AG04449 (cell line): ENCODE results near the gene APH1A.
A peak's percentile ranks its signal among the peaks of the same experiment; 100 is the strongest.
"Not testable (repeated sequence)": the region's sequence is repeated elsewhere in the genome, so short reads cannot be mapped to it uniquely, and the experiment has no call there.

Source experiments
- CTCF ChIA-PET: fragments of 350-600 bp; formaldehyde crosslinking; extraction: SDS; loops from one replicate; lab custom pipeline; 2021; ENCODE audit warnings: antibody characterized with exemption; lab: Yijun Ruan, JAX
- POLR2A ChIA-PET: fragments of 400-600, 350-600 bp; formaldehyde crosslinking; extraction: SDS; loops from one replicate; lab custom pipeline; 2020; ENCODE audit warnings: antibody characterized with exemption, inconsistent platforms; lab: Yijun Ruan, JAX
- DNase-seq: peaks from one replicate; pipeline ENCODE4 v3.0.0-alpha.2; 2010; ENCODE audit warnings: low read depth, low spot score
- H3K4me3 ChIP-seq: 2 replicates; pipeline ENCODE4 v1.5.1; 2011; ENCODE audit warnings: low read depth, mild to moderate bottlenecking, control low read depth, low read length
- TF ChIP-seq, protein P1 (sequence below): IDR thresholded peaks from one replicate; pipeline ENCODE4 v1.5.1; 2011; ENCODE audit warnings: mild to moderate bottlenecking, moderate library complexity, low read length, control low read depth, inconsistent platforms; ENCODE audit not compliant: insufficient read depth; ENCODE audit errors: missing control alignments

APH1A gene

DNA sequence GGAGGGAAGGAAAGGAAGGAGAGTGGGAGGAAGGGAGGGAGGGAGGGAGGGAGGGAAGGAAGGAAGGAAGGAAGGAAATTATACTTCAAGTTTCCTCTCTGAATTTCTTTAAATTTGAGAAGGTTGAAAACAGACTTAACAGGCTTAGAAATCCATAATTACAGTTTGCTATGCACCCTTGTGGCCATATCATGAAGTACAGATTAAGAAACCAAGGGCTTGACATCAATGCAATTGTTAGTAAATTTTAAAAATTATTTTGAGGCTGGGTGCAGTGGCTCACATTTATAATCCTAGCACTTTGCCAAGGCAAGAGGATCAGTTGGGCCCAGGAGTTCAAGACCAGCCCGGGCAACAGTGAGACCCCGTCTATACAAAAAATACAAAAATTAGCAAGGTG, 47.3 kb downstream of the APH1A start:
- TF ChIP-seq, protein P1, sequence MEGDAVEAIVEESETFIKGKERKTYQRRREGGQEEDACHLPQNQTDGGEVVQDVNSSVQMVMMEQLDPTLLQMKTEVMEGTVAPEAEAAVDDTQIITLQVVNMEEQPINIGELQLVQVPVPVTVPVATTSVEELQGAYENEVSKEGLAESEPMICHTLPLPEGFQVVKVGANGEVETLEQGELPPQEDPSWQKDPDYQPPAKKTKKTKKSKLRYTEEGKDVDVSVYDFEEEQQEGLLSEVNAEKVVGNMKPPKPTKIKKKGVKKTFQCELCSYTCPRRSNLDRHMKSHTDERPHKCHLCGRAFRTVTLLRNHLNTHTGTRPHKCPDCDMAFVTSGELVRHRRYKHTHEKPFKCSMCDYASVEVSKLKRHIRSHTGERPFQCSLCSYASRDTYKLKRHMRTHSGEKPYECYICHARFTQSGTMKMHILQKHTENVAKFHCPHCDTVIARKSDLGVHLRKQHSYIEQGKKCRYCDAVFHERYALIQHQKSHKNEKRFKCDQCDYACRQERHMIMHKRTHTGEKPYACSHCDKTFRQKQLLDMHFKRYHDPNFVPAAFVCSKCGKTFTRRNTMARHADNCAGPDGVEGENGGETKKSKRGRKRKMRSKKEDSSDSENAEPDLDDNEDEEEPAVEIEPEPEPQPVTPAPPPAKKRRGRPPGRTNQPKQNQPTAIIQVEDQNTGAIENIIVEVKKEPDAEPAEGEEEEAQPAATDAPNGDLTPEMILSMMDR = peak; percentile 52
- ChIA-PET CTCF (interaction anchor here (1.2 to 4.5 kb wide), 5 partner anchors 11 to 259 kb away, joined by 4 to 30 read pairs (median 7); no protein-coding TSS in a partner anchor), POLR2A (no interaction called here)
- DNase-seq = no peak
- no peak overlapping the region for H3K4me3 ChIP-seq

GRCh38 chr1:150215855-150216254, 53.0 kb downstream of the APH1A start:
- not testable (repeated sequence) for DNase-seq, H3K4me3 ChIP-seq
- ChIA-PET CTCF (interaction anchor here (0.8 to 2.0 kb wide), 4 partner anchors 9 to 29 kb away, joined by 3 to 10 read pairs (median 3); no protein-coding TSS in a partner anchor), POLR2A (interaction anchor here (0.6 kb wide), 1 partner anchor 24 kb away, joined by 3 read pairs; no protein-coding TSS in a partner anchor)
